Measurements from ENCODE around the gene C2orf92.
A peak's percentile ranks its signal among the peaks of the same experiment; 100 is the strongest.
"Not testable (repeated sequence)": the region's sequence is repeated elsewhere in the genome, so short reads cannot be mapped to it uniquely, and the experiment has no call there.

C2orf92 gene

DNA sequence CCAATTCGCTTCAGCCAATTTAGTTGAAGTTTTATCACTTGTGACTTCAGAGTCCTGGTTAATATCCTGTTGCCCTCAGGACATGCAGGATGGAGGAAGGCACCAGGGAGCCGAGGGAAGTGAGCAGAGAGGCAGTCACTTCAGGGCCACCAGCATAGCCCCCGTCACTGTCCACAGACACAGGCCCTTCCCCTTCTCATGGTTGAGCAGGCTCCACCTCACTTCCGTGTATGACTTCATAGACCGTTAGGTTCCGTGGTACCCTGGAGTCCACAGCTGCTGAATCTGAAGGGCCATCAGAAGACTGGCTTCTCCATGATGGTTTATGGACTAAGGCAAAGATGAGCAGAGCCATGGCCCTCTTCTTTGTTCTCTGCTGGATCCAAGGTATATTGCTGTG, at the start of gene C2orf92:
Gene C2orf92, plus strand, starts transcription at position 266 of the 400 bp plus-strand sequence. Its CDS starts 76 bp downstream, at position 342.
- no peak for DNase-seq

DNA sequence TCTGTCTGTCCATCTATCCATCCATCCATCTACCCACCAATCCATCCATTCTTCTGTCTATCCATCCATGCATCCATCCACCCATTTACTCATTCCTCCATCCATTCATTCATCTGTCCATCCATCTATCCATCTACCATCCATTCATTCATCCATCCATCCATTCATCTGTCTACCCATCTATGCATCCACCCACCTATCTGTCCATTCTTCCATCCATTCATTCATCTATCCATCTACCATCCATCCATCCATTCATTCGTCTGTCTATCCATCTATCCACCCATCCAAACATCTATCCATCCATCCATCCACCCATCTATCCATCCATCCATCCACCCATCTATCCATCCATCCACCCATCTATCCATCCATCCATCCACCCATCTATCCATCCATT, 49.0 kb upstream of the C2orf92 start:
- DNase-seq, result not testable (repeated sequence)

DNA sequence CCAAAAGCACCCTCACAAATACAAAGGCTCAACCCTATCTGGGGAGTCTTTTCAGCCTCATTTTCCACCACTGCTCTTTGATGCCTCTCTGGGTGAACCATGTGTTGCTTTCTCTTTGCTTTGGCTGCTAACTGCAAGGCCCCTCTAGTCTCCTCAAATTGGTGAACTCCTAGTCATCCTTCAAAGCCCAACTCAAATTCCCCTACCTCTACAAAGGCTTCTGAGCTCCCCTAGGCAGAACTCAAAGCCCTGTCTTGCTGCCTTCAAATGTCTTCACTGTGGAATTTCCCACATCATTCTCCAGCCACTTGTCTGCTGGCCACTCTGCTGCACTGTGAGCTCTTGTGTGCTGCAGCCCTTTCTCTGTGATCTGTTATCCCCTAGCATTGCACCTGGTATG, 46.5 kb upstream of the C2orf92 start:
- not testable (repeated sequence) for DNase-seq

GRCh38 chr2:97625354-97626048, 44.0 kb upstream of the C2orf92 start:
- not testable (repeated sequence) for DNase-seq

GRCh38 chr2:97626049-97626430, 43.5 kb upstream of the C2orf92 start:
- DNase-seq, result not testable (repeated sequence)

- DNase-seq, result no peak
These were observed 25.3 kb upstream of the C2orf92 start for GRCh38 chr2:97644023-97644717.

- DNase-seq, result no peak
These were observed 24.3 kb upstream of the C2orf92 start for GRCh38 chr2:97645112-97645694.

- peak; percentile 99 for DNase-seq
These were observed 23.6 kb upstream of the C2orf92 start, which contains the start of gene COX5B for GRCh38 chr2:97645695-97646629. TSS of gene COX5B (plus strand) at chr2:97646062. CDS start at chr2:97646087, 25 bp downstream.

GRCh38 chr2:97646977-97647376, 22.5 kb upstream of the C2orf92 start:
- DNase-seq, result no peak

DNA sequence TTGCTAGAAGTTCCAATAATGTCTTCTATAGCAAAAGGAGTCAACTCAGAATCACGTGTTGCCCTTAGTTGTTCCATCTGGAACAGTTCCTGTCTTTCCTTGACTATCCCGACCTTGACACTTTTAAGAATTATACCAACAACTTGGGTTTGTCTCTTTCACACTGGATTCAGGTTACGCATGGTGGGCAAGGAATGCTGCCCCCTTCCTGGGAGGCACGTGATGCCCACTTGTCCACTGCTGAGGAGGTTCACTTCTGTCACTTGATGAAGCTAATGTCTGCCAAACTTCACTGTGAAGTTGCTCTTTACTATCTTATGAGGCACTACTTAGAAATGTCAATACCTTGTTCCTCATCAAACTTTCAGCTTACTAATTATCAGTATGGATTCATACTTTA, 18.4 kb upstream of the C2orf92 start:
- no peak for DNase-seq

DNA sequence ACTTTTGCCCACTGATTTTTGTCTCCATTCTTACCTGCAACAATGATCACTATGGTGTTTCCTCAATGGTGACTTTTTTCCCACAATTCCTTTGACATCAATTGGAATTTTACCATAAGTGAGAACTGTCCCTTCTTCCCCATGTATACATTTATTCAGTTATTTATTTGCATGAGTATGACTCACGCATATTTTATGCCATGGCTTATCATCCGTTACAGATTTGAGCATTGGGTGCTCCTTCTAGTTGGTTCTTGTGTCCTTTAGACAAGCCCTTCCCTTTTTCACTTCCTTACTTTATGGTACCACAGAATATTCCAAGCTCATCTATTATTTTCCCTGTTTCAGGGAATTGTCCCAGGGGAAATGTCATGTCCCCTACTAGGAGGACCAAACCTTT, 16.0 kb upstream of the C2orf92 start:
- DNase-seq, result no peak

GRCh38 chr2:97653874-97654273, 15.6 kb upstream of the C2orf92 start:
- no peak for DNase-seq

- no peak for DNase-seq
These were observed 15.2 kb upstream of the C2orf92 start for GRCh38 chr2:97654309-97654708.

DNA sequence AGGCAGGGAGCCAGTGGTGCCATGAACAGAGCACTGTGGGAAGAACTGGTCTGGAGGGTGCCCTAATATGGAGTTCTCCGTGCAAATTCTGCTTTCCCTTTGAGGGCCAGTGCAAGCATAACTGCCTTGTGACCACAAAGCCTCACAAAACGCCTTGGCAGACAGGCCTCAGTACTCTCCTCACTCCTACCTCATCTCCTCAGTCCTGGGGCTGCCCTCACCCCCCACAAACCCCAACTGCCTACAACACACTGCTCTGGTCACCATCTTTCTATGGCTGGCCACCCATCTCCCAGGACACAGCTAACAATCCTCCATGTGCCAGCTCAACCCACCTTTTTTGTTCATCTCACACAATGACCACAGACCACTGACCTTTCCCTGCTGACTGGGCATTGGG, 14.7 kb upstream of the C2orf92 start:
- DNase-seq, result no peak

DNA sequence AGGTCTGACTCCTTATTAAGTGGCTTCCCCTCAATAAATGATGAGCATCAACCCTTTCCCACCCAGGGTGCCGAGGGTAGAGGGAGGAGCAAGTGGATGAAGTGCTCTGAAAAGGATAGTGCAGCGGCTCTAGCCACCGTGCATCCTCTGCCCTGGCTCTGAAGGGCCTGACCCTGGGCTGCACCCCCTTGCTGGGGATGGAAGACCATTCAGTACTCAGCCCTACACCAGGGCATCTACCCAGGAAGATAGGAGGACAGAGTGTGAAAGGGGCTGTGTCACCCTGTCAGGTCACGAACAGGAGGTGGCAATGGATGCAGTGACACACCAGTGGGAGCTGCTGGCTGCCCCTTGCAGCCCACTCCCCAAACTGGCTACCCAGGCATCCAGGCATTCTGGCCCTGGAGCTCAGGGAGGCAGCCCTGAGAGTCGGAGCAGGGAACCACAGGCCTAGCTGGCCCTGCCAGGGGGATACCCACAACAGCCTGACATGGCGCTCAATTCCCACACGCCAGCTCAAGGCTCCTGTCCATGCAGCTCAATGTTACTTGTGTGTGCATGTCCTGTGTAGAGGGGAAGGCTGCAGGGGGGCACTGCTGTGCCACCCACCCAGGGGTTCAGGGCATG, 13.3 kb upstream of the C2orf92 start:
- no peak for DNase-seq

DNA sequence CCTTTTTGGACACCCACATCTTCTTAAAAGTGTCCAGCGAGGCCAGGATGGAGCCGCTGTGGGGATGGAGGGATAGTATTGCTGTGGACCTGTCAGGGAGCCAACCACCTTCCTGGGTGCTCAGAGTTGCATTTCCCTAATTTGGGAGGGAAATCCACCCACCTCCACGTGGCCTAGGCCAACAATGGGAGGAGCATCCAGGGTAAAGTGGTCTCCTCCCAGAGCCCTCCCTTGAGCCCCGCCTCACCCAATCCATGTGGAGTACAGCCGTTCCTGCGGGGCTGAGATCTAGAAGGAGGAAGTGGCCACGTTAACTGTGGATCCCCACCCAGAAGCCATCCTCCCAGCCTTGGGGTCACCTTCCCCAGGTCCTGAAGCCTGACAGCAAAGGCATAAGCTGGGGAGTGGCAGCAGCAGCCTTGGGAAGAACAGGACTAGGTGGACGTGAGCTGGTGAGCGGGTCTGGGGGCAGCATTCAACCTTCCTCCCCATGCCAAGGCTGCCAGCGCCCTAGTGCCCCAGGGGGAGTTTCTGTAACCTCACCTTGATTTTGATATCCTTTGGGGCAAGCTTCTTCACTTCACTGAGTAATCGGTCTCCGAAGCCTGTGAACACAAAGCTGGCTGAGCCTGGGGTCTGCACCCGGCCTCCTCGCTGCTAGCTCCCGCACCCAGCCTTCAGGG, 12.5 kb upstream of the C2orf92 start:
- no peak for DNase-seq

GRCh38 chr2:97657986-97658690, 11.4 kb upstream of the C2orf92 start:
- no peak for DNase-seq

DNA sequence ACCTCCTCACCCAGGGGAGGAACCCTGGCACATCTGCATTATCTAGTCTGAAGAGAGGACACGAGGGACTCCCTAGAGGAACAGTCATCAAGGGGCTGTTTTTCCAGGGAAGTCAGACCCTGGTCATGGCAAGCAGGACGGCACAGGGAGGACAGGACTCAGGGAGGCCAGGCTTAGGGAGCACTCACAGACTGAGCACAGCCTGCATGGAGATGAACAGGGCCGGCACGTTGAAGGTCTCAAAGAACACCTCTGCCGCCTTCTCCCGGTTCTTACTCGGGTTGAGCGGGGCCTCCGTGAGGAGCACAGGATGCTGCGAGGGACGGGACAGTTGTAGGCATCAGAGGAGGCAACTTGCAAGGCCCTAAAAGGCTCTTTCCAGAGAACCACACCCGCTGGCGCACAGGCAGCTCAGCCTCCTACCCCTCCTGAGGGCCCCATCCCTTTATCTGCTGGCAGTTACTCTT, 10.8 kb upstream of the C2orf92 start:
- DNase-seq, result no peak

GRCh38 chr2:97659256-97660043, 10.1 kb upstream of the C2orf92 start:
- no peak for DNase-seq

Data from activated gamma-delta T cell treated with Interleukin-2 at 50 U/mL for 16 hours (primary cell).